OCI-M2 (cell line): Measurements from ENCODE around the gene KRT2.

Experiments
- DNase-seq: peaks from one replicate; lab custom pipeline; 2025; ENCODE audit not compliant: unreplicated experiment; lab: John Stamatoyannopoulos, UW

KRT2 gene

GRCh38 chr12:52667509-52667908, 15.5 kb upstream of the KRT2 start:
- no peak for DNase-seq

- DNase-seq: no peak
These were observed 14.5 kb upstream of the KRT2 start for GRCh38 chr12:52666471-52666870.

- no peak for DNase-seq
These were observed 11.4 kb upstream of the KRT2 start for GRCh38 chr12:52663420-52663819.

GRCh38 chr12:52662918-52663229, 10.9 kb upstream of the KRT2 start:
- DNase-seq: no peak

- no peak for DNase-seq
These were observed 10.3 kb upstream of the KRT2 start for GRCh38 chr12:52662093-52662917.

GRCh38 chr12:52661668-52662067, 9.7 kb upstream of the KRT2 start:
- no peak for DNase-seq

- no peak for DNase-seq
These were observed 9.0 kb upstream of the KRT2 start for GRCh38 chr12:52660934-52661499.

GRCh38 chr12:52659951-52660350, 7.9 kb upstream of the KRT2 start:
- no peak for DNase-seq

GRCh38 chr12:52659395-52659794, 7.4 kb upstream of the KRT2 start:
- DNase-seq: no peak

- no peak for DNase-seq
These were observed 6.2 kb upstream of the KRT2 start for GRCh38 chr12:52658196-52658595.

- no peak for DNase-seq
These were observed 5.4 kb upstream of the KRT2 start for GRCh38 chr12:52657250-52657902.

GRCh38 chr12:52656616-52657015, 4.6 kb upstream of the KRT2 start:
- DNase-seq: no peak

GRCh38 chr12:52655720-52656124, 3.7 kb upstream of the KRT2 start:
- DNase-seq: no peak

- no peak for DNase-seq
These were observed 3.2 kb upstream of the KRT2 start for GRCh38 chr12:52655251-52655650.

GRCh38 chr12:52650520-52651081, 1.4 kb downstream of the KRT2 start:
- DNase-seq: no peak

GRCh38 chr12:52649066-52649465, 2.9 kb downstream of the KRT2 start:
- DNase-seq: no peak

GRCh38 chr12:52648012-52648550, 3.9 kb downstream of the KRT2 start:
- no peak for DNase-seq

- DNase-seq: no peak
These were observed 4.4 kb downstream of the KRT2 start for GRCh38 chr12:52647601-52648000.

GRCh38 chr12:52646613-52647012, 5.4 kb downstream of the KRT2 start:
- DNase-seq: no peak

- DNase-seq: no peak
These were observed 6.0 kb downstream of the KRT2 start for GRCh38 chr12:52645982-52646381.

- DNase-seq: no peak
These were observed 6.8 kb downstream of the KRT2 start for GRCh38 chr12:52645120-52645761.
